Measurements from ENCODE around the gene RGS17.
"Not testable (repeated sequence)": the region's sequence is repeated elsewhere in the genome, so short reads cannot be mapped to it uniquely, and the experiment has no call there.

The RGS17 gene

DNA sequence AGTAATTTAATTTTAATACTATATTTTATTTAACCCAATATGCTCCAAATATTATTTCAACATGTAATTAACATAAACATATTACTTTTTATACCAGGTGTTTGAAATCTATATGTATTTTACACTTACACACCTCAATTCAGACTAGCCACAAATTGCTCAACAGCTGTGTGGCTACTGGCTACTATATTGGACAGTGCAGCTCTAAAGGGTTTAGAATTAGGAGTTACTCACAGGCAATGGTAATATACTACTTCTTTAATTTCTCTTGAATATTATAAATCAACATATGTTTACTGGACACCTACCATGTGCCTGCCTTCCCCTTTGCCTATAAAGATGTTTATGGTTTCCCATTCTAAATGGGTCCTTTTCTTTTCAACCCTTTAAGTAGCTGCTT is 130.8 kb downstream of the RGS17 start:
- H3K4me3 ChIP-seq (ENCODE audit: low read depth, low read length): no peak overlapping the region
- no peak for DNase-seq (ENCODE audit: low read depth)
- TF ChIP-seq, protein P1, sequence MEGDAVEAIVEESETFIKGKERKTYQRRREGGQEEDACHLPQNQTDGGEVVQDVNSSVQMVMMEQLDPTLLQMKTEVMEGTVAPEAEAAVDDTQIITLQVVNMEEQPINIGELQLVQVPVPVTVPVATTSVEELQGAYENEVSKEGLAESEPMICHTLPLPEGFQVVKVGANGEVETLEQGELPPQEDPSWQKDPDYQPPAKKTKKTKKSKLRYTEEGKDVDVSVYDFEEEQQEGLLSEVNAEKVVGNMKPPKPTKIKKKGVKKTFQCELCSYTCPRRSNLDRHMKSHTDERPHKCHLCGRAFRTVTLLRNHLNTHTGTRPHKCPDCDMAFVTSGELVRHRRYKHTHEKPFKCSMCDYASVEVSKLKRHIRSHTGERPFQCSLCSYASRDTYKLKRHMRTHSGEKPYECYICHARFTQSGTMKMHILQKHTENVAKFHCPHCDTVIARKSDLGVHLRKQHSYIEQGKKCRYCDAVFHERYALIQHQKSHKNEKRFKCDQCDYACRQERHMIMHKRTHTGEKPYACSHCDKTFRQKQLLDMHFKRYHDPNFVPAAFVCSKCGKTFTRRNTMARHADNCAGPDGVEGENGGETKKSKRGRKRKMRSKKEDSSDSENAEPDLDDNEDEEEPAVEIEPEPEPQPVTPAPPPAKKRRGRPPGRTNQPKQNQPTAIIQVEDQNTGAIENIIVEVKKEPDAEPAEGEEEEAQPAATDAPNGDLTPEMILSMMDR (IDR thresholded peaks at IDR 0.05; ENCODE audit: control insufficient read depth, extremely low read depth, insufficient read depth): no peak

DNA sequence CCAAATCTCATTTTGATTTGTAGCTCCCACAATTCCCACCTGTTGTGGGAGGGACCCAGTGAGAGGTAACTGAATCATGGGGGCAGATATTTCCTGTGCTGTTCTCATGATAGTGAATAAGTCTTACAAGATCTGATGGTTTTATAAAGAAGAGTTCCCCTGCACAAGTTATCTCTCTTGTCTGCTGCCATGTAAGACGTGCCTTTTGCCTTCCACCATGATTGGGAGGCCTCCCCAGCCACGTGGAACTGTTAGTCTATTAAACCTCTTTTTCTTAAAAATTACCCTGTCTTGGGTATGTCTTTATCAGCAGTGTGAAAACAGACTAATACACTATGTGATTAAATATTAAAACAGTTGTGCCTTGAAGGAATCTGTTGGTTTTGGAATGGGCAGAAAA is 131.5 kb downstream of the RGS17 start:
- DNase-seq (ENCODE audit: low read depth); H3K4me3 ChIP-seq (ENCODE audit: low read depth, low read length): not testable (repeated sequence)

DNA sequence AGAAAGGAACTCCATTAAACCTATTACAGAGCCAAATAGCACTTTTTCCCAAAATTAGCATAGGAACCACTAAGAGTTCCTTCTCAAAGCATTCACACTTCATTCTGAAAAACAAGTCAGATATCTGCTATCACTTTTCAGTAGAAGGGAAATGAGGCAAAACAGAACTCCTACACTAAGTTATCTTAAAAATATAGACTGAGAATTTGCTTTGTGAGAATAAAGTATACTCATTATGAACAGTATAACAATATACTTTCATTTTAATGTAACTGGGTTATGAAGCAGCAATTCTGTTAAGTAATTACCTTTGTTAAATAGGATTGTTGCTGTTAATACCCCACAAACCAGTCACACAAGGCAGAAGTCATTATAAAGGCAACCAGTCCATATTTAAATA is 137.2 kb downstream of the RGS17 start:
- DNase-seq (ENCODE audit: low read depth): no peak
- H3K4me3 ChIP-seq (ENCODE audit: low read depth, low read length): no peak overlapping the region
- TF ChIP-seq, protein P1 (IDR thresholded peaks at IDR 0.05; ENCODE audit: control insufficient read depth, extremely low read depth, insufficient read depth): no peak

DNA sequence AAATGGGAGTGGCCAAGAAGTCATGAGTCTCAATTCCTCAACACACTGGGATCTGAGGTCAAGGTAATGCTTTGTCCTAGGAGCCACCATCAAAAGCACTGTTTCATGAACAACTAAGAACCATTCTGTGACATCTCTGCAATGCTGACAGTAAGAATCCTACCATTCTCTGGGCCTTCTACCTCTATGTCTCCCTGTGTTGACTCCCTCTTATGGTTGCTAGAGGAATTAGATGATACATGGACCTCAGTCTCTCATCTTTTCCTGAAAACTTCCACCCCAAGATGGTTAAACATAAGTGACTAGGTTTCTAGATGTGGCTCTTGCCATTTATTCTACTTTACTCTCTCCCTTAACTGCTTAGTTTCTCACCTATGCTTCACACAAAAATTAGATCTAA is 137.7 kb downstream of the RGS17 start:
- no peak overlapping the region for H3K4me3 ChIP-seq (ENCODE audit: low read depth, low read length)
- DNase-seq (ENCODE audit: low read depth): no peak
- TF ChIP-seq, protein P1 (IDR thresholded peaks at IDR 0.05; ENCODE audit: control insufficient read depth, extremely low read depth, insufficient read depth): no peak

DNA sequence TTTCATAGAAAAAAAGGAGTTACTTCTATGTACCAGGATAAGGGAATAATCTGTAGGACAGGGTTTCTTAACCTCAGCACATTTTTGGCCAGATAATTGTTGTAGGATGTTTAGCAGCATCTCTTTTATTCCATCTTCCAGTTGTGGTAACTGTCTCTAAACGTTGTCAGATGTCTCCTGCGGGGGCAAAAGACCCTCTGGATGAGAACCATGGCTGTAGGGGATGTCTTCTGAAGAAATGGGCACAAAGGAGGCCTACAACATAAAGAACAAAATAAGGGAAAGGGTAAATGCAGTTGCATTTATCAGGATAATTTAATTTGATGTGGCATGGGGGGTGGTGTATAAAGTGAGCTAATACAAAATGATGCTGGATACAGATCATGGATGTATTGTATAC is 144.1 kb downstream of the RGS17 start:
- TF ChIP-seq, protein P1 (IDR thresholded peaks at IDR 0.05; ENCODE audit: control insufficient read depth, extremely low read depth, insufficient read depth): no peak
- no peak overlapping the region for H3K4me3 ChIP-seq (ENCODE audit: low read depth, low read length)
- DNase-seq (ENCODE audit: low read depth): no peak

DNA sequence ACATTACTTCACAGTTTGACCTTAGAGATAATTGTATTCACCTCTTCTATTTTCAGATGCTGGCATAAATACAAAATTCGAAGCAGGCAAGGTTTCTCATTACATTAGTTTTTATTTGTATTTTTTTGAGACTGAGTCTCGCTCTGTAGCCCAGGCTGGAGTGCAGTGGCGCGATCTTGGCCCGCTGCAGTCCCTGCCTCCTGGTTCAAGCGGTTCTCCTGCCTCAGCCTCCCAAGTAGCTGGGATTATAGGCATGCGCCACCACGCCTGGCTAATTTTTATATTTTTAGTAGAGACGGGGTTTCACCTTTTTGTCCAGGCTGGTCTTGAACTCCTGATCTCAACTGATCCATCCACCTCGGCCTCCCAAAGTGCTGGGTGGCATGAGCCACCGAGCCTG is 145.8 kb downstream of the RGS17 start:
- not testable (repeated sequence) for H3K4me3 ChIP-seq (ENCODE audit: low read depth, low read length); DNase-seq (ENCODE audit: low read depth)

DNA sequence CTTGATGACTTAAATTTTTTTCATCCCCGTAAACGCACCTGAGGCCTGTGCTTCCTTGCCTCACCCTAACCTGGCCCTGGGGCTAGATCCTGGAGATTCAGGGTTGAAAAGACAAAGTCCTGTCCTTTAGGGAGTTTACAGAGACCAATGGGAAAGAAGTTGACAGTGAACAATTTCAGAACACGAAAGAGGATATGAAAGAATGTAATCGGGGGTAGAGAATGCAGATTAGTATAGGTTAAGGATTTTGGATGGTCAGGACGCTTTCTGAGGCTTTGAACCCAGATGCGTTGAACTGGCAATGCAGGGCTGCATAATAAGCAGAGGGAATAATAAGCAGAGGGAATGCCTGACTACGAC is 146.6 kb downstream of the RGS17 start:
- TF ChIP-seq, protein P1 (IDR thresholded peaks at IDR 0.05; ENCODE audit: control insufficient read depth, extremely low read depth, insufficient read depth): no peak
- peak overlapping the region; percentile 69 for H3K4me3 ChIP-seq (ENCODE audit: low read depth, low read length)
- no peak for DNase-seq (ENCODE audit: low read depth)

DNA sequence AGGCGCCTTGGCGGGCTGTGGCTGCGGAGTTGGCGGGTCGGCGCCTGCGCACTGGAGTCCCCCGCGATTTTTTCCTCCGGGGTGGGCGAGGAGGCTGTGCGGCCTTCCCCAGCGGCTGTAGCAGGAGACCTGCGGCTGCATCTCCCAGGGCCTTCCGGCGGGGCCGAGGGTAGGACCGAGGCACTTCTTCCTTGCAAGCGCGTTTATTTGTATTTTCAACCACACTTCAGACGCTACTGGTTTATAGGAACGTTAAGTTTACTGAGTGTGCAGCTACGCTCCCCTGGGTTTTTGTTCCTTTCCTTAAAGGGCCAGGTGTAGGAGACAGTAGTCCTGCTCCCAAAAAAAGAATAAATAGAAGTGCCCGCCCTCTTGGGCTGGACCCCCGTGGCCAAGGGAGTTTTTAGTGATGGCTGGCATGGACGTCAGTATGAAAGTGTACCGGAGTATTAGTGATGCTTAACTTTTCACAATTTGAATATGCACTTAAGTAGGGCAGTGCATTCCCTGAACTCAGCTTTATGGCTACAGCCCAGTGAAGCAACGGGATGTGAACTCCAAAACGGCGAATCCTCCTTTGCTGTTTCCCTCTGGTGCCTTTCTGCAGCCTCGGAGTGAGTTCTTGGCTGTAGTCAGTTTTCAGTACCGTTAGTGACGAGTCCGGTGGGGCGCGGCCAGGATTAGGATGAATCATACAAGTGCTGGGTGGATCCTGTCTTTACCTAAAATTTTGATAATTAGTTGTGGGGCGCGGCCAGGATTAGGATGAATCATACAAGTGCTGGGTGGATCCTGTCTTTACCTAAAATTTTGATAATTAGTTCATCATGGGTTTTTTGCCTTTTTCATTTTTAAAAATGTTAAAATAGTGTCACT is 147.2 kb downstream of the RGS17 start:
- DNase-seq (ENCODE audit: low read depth): peak; percentile 27
- TF ChIP-seq, protein P1 (IDR thresholded peaks at IDR 0.05; ENCODE audit: control insufficient read depth, extremely low read depth, insufficient read depth): no peak
- H3K4me3 ChIP-seq (ENCODE audit: low read depth, low read length): peak overlapping the region; percentile 69
